ENCODE measurements around the gene TMEM121B. TPM values are rescaled to one million over a fixed set of nuclear protein-coding genes. Genes with fewer than 3 reads are reported as not detected.

Gene TMEM121B
- total and polyA plus RNA-seq, 2 of the 13 experiments (the other 11 are each of a cell fraction or from before 2014, with no cell fraction given): not detected

DNA sequence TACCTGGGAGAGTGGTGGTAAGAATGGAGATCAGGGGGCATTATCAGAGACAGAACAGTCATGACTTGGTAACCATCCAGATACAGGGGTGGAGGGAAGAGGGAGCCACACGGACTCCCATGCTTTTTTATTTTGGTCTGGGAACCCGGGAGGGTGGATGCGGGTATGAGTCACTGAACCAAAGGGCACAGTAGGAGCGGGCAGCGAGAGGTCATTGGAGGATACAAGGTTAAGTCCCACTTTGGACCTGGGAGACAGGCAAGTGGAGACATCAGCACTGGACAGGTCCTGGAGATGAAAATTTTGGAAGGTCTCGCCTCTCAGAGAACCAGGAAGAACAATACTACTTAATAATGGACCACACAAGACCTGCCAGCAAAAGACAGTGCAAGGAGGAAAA is 31.2 kb upstream of the TMEM121B start:
- Histone ChIP-seq H3K9me3 (ENCODE audit: low read length) (no peaks in the 10 kb centered on the region), H3K79me2 (ENCODE audit: insufficient read depth, low read length) (no peaks in the 10 kb centered on the region), H3K27me3 (ENCODE audit: control insufficient read depth in 1 of 2, insufficient read depth in 2 of 2, low read length in 2 of 2) (no peaks in the 10 kb centered on the region), H3K4me2 (ENCODE audit: low read depth, low read length) (no peak overlapping the region), H3K27ac (ENCODE audit: extremely low read length, insufficient read depth, low read length) (no peak overlapping the region), H3K4me1 (ENCODE audit: insufficient read depth, low read length) (no peaks in the 10 kb centered on the region), H3K36me3 (replicated peaks in 1 of 2; ENCODE audit: control insufficient read depth in 1 of 2, insufficient read depth in 2 of 2, low read length in 2 of 2) (no peaks in the 10 kb centered on the region), H3K4me3 (replicated peaks in 1 of 3; ENCODE audit: insufficient read depth in 1 of 3, low read depth in 2 of 3, low read length in 3 of 3) (no peak overlapping the region), H4K20me1 (ENCODE audit: insufficient read depth, low read length) (no peaks in the 10 kb centered on the region), H3K9ac (ENCODE audit: insufficient read depth, low read depth, low read length) (no peak overlapping the region), H2AFZ (ENCODE audit: low read length) (no peak overlapping the region)
- ChIA-PET CTCF (ENCODE audit: low intra/inter-chr PET ratio, low total read pairs) (no interaction called here), POLR2A (no interaction called here)
- WGBS (ENCODE audit: low lambda C conversion rate): 40% methylated on average over 6 of the region's 6 CpGs
- ATAC-seq (no peak), DNase-seq (ENCODE audit: low spot score) (no peak), FAIRE-seq (no peak)
- no TSS peak for BruUV-seq (replicated peaks)
- intact Hi-C loops (cut with micrococcal nuclease; ENCODE audit: unreplicated experiment) (no loop called here), in situ Hi-C loops (cut with HindIII; ENCODE audit: extremely low pct_ligation_motif_present, low pct_unique_long_range_greater_than_20kb) (no loop called here)
- TF ChIP-seq JARID2 (CRISPR knock-in tag; IDR thresholded peaks at IDR 0.05; ENCODE audit: insufficient replicate concordance) (no peak), NFYB (CRISPR knock-in tag; IDR thresholded peaks at IDR 0.05) (no peak), TAF15 (IDR thresholded peaks at IDR 0.05; ENCODE audit: low read depth, low read length, poor library complexity, severe bottlenecking) (no peak), ATM (IDR thresholded peaks at IDR 0.05; ENCODE audit: borderline replicate concordance) (no peak), ZNF747 (CRISPR knock-in tag; IDR thresholded peaks at IDR 0.05; ENCODE audit: borderline replicate concordance) (no peak), TSC22D2 (CRISPR knock-in tag; IDR thresholded peaks at IDR 0.05; ENCODE audit: borderline replicate concordance) (no peak), ZNF577 (CRISPR knock-in tag; IDR thresholded peaks at IDR 0.05; ENCODE audit: borderline replicate concordance, low read depth) (no peak), NFKBIZ (CRISPR knock-in tag; IDR thresholded peaks at IDR 0.05) (no peak), ZBTB38 (CRISPR knock-in tag; IDR thresholded peaks at IDR 0.05) (no peak), ZKSCAN5 (CRISPR knock-in tag; IDR thresholded peaks at IDR 0.05) (no peak), ZSCAN25 (CRISPR knock-in tag; IDR thresholded peaks at IDR 0.05) (no peak), ZBTB7B (CRISPR knock-in tag; IDR thresholded peaks at IDR 0.05) (no peak)
- TF ChIP-seq, protein P1, sequence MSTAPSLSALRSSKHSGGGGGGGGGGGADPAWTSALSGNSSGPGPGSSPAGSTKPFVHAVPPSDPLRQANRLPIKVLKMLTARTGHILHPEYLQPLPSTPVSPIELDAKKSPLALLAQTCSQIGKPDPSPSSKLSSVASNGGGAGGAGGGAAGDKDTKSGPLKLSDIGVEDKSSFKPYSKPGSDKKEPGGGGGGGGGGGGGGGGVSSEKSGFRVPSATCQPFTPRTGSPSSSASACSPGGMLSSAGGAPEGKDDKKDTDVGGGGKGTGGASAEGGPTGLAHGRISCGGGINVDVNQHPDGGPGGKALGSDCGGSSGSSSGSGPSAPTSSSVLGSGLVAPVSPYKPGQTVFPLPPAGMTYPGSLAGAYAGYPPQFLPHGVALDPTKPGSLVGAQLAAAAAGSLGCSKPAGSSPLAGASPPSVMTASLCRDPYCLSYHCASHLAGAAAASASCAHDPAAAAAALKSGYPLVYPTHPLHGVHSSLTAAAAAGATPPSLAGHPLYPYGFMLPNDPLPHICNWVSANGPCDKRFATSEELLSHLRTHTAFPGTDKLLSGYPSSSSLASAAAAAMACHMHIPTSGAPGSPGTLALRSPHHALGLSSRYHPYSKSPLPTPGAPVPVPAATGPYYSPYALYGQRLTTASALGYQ (CRISPR knock-in tag; IDR thresholded peaks at IDR 0.05): no peak
- TF ChIP-seq, protein P2, sequence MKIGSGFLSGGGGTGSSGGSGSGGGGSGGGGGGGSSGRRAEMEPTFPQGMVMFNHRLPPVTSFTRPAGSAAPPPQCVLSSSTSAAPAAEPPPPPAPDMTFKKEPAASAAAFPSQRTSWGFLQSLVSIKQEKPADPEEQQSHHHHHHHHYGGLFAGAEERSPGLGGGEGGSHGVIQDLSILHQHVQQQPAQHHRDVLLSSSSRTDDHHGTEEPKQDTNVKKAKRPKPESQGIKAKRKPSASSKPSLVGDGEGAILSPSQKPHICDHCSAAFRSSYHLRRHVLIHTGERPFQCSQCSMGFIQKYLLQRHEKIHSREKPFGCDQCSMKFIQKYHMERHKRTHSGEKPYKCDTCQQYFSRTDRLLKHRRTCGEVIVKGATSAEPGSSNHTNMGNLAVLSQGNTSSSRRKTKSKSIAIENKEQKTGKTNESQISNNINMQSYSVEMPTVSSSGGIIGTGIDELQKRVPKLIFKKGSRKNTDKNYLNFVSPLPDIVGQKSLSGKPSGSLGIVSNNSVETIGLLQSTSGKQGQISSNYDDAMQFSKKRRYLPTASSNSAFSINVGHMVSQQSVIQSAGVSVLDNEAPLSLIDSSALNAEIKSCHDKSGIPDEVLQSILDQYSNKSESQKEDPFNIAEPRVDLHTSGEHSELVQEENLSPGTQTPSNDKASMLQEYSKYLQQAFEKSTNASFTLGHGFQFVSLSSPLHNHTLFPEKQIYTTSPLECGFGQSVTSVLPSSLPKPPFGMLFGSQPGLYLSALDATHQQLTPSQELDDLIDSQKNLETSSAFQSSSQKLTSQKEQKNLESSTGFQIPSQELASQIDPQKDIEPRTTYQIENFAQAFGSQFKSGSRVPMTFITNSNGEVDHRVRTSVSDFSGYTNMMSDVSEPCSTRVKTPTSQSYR (CRISPR knock-in tag; IDR thresholded peaks at IDR 0.05; ENCODE audit: borderline replicate concordance): no peak
